SH-SY5Y (cell line): ENCODE measurements around the gene OR1J1.

Experiments
- GATA2 ChIP-seq: IDR thresholded peaks from 2 replicates; pipeline ENCODE4 v1.6.1; 2011; ENCODE audit warnings: mild to moderate bottlenecking, low read depth, low read length
- GATA3 ChIP-seq: IDR thresholded peaks from 2 replicates; pipeline ENCODE4 v1.6.1; 2011; ENCODE audit warnings: low read depth, mild to moderate bottlenecking, low read length, moderate library complexity

GRCh38 chr9:122518226-122518625 is 40.5 kb upstream of the OR1J1 start:
- no peak for TF ChIP-seq GATA3
- TF ChIP-seq GATA2, result no peak
